Measurements from ENCODE around the gene TRIM2.
"Not testable (repeated sequence)": the region's sequence is repeated elsewhere in the genome, so short reads cannot be mapped to it uniquely, and the experiment has no call there.

The TRIM2 gene

DNA sequence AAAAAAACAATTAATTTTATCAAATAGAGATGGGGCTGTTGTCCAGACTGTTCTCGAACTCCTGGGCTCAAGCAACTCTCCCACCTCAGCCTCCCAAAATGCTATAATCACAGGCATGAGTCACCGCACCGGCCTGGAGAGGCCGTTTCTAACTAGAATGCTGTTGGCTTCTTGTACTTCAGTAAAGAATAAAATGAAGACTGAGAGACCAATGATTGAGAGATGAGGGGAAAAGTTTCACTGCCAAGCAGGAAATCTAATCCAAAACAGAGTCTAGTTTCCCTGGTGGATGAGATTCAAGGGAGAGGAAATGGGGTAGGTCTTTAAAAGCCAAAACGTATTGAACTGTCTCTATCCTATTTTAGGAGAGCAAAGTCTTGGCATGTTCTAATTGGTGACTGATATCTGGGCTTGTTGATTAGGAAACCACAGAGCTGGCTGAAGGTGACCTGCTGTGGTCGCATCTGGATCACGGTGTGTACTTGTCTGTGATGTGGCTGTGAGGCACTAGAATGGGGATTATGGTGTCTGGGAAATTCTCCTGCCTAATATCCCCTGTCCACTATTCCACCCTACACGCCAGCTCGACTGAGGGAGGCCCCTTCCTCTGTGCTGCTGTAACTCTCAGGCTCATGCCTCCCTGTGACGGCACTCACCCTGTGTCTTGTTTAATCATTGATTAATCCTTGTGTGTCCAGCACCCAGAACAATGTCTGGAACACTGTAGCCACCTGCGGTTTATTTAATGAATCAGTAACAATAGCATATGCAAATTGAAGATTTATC, 15.0 kb upstream of the TRIM2 start:
- DNase-seq: no peak

DNA sequence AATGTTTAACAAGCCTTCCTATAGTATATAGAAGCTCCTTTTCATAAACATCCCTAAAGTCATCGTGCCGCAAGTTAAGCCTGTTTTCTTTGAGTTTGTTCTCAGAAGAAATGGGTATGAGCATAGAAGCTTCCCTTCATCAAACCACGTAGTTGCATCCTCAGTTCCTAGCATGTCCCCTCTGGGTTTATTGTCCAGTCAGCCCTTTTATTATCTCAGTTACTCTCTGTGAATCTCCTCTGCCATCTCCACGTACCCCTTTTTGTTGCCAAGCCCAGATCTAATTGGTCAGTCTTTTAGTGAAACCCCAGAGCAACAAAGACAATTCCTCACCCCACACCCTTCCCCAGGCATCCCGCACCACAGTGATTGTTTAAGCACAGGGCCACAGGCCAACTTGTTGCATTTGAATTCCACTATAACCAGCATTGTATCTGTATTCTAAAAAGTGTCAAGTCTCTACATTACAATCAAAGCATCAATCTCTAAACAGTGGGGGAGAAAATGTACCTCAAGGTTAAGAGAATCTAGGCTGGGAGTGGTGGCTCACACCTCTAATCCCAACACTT, 12.4 kb upstream of the TRIM2 start:
- no peak for DNase-seq

DNA sequence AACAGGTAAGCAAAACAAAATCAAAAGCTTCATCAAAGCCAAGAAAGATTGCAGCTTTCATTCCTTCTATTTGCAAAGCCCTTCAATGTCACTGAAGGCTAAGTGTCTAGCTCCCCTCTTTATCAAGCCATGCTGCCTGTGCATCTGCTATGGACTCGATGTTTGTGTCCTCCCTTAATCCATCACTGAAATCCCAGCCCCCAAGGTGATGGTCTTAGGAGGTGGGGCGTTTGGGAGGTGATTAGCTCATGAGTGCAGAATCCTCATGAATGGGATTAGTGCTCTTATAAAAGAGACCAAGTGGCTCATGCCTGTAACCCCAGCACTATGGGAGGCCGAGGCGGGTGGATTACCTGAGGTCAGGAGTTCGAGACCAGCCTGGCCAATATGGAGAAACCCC, 6.9 kb upstream of the TRIM2 start:
- no peak for DNase-seq

DNA sequence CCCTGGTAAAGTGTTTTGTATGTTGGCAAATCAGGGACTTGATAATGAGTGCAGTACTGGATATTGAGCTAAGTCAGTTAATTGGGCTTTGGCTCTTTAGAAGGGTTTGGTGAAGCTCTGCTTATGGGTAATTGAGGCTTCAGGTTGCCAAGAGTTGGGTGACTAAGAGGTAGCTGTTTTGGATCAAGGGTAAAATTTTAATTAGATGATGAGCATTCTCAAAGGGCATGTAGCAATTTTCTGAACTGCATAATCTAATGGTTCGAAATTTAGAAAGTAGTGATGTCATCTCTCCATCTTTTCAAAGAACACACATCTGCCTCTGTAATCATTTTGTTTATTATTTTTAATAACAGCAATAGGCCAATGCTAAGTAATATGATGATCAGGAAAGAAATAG, 5.5 kb upstream of the TRIM2 start:
- DNase-seq: no peak

DNA sequence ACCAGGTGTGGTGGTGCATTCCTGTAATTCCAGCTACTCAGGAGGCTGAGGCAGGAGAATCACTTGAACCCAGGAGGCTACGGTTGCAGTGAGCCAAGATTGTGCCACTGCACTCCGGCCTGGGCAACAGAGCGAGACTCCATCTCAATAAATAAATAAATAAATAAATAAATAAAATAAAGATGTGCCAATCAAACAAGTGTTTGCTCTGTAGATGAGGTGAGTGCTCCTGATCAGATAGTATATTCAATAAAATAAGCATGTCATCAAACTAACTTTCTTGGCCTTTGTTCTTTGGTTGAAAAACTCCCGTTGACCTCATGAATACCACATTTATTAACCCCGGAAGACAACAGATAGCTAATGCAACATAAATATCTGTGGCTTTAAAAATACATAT, 497 bp upstream of the TRIM2 start:
- not testable (repeated sequence) for DNase-seq

DNA sequence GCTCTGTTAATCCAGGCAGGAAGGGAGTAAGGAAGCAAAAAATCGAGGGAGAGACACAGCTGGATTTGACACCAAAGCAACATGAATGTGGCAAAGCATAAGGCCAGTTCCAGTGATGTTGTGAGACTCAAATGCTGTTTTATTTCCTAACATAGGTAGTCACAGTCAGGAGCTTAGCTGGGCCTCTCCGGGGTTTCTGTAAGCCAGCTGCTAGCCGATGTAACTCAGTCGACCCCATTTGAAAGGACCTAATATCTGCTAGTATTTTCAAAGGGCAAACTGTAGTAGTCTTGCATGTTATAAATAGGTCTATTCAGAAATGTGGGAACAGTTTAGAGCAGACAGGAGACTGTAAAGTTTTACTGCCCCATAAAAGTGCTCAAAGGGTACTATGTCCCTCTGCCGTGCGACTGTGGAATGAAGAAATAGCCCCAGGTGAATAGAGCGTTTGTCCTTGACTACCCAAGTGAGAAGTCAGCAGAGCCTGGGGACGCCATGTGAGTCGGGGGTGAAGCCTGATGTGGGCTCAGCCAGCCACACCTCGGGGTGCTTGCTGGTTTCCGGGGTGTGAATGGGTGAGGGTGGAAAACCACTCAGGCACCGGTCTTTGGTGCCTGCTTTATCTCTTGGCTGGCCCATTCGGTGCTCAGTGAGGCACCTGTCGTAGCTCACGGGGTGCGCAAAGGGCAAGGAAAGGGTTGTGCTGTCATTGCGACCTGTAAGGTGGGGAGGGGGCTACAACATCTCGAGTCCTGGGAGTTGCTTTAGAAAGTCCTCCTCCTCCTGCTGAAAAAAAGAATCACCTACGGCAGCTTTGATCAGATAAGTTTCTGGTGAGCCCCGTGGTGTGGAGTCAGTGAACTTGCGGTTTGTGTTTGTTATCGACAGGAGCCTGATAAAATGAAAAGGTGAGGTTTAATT, 745 bp downstream of the TRIM2 start:
- DNase-seq: no peak

DNA sequence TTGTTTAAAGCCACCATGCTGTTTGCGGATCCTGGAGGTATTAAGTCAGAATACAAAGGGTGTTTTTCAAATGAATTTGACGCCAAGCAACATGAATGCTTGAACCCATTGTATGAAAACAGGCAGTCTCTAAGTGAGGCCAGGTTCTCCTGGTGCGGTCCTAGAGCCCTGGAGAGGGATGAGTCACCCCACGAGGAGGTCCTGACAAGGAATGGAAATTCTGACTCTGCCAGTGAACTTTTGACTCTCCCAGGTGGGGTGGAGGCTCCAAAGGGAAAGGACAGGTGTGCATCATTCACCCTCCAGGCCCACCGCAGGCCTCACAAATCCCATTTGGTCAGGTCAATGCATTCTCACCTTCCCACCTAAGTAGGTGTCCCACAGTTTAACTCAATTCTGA, 1.5 kb downstream of the TRIM2 start:
- DNase-seq: no peak

DNA sequence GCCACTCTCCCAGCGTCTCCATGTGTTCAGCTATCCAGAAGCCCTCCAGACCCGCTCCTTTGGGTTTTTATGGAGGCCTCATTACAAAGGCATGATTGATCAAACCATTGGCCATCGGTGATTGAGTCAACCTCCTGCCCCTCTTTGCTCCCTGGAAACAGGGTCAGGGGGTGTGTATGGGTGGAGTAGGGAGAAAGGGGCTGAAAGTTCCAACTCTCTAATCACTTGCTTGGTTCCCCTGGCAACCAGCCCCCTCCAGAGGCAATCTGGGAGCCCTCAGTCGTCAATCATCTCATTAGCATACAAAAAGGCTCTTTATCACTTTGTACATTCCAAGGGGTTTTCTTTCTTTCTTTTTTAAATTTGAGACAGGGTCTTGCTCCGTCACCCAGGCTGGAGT, 2.3 kb downstream of the TRIM2 start:
- no peak for DNase-seq

DNA sequence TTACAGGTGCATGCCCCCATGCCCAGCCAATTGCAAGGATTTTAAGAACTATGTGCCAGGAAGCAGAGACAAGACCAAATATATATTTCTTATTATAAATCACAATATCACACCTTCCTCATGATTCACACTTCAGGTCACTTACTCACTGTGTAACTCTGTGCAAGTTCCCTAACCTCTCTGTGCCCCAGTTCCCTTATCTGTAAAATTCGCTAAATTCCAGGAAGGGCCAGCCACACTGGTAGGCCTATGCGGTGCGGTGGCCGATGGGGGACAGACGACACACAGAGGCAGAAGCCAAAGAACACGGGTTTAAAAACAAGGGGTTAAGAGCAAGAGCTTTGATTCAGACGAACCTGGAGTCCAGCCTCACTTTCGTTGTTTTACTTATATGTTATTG, 2.8 kb downstream of the TRIM2 start:
- DNase-seq: no peak

DNA sequence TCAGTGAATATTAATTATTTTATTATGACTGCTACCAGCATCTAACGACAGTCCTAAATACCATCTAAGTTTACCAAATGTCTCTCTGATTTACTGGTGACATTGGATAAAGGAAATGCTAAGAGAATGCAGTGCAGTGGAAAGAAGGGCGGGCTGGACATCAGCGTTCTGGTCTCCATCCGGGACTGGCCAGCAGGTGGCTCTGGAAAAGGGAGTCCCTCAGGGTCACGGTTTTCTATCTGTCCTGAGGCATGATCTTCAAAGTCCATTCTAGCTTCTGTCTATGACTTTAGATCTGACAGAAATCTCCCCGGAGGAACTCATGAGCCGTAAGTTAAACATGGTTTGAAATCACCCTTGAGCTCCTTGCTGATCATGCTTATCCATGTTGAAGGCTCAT, 3.3 kb downstream of the TRIM2 start:
- DNase-seq: peak in 1 of 2 donors; percentile 40

DNA sequence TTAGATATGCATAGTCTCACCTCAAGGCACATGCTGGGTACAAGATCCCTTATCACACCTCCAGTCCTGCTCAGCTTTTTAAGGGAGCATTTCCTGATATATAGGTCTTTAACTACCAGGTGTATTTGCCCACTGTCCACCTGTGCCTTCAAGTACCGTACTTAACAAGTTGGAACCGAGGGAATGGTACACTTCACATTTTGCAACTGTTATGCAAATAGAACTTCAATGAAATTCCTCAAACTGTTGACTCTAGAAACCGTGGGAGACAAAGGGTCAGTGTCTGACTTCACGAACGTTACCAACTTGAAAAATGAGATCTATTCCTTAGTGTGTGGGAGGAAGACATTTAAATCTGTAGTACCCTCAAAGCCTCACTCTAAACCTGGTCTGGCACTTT, 5.2 kb downstream of the TRIM2 start:
- no peak for DNase-seq

DNA sequence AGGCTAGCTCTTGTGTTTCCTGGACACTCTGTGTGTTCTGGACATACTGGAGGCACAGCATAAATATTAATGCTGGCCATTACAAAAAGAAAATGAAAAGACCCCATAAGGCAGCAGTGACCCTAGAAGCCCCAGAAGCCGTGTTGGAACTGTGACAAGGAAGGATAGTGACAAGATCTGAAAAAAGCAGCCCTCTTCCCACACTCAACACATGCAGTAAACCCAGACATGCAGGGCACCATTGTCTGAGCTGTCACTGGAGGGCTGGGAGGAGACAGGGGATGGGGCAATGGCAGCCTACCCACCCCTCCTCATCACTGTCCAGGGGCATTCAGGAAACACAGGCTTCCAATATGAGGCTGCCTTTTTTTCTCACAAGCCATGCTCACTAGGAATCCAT, 6.5 kb downstream of the TRIM2 start:
- no peak for DNase-seq

DNA sequence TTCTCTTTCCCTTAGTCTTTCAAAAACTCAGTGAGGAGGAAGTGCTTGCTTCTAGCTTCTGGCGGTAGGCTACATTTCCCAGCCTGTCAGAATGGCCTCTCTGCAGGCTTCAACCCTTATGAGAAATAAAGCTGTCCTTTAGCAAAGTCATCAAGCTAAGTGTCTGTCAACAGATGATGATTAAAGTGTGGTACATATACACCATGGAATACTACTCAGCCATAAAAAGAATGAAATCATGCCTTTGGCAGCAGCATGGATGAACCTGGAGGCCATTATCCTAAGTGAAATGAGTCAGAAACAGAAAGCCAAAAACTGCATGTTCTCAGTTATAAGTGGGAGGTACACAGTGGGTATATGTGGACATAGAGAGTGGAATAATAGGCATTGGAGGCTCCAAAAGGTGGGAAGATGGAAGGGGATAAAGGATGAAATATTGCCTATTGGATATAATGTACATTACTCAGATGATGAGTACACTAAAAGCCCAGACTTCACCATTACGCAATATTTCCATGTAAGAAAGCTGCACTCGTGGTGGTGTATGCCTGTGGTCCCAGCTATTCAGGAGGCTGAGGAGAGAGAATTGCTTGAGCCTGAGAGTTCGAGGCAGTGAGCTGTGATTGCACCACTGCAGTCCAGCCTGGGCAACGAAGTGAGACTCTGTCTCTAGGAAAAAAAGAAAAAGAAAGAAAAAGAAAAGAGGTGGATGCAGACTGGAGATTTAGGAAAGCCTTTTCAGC, 7.9 kb downstream of the TRIM2 start:
- peak in 1 of 2 donors; percentile 16 for DNase-seq

DNA sequence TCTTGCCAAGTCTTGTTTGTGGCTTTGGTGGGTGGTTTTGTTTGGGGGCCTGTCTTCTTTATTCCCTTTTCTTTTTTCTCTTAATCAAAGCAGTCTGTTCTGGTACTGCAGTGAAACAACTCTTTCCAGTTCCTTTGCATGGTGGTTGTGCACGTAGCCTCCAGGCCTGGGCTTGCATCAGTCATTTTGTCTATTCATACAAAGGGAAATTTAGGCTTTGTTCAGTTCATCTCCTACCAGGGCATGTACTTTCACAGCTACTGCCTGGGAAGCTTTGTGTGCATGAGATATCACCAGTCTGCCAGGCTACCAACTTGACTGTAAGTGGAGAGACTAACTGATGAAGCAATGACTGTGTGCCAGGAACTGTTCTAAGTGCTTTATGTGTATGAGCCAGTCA, 8.5 kb downstream of the TRIM2 start:
- DNase-seq: no peak

DNA sequence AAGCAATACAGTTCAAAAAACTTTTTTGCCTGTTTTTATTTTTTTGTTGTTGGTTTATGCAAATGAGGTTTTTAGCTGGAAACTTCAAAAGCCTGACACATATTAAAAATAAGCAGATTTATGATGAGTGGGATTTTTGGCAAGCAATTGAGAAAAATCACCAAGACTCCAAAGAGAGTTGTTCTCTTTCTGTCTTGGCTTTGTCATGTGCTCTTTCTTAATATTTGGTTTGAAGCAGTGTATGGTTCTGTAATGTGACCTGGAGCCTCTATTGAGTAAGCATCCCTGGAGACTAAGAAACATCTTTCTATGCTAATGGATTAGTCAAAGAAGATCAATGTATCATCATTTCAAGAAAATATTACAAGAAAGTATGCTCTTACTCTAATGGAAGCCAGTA, 11.7 kb downstream of the TRIM2 start:
- peak; percentile 38 to 45 for DNase-seq

DNA sequence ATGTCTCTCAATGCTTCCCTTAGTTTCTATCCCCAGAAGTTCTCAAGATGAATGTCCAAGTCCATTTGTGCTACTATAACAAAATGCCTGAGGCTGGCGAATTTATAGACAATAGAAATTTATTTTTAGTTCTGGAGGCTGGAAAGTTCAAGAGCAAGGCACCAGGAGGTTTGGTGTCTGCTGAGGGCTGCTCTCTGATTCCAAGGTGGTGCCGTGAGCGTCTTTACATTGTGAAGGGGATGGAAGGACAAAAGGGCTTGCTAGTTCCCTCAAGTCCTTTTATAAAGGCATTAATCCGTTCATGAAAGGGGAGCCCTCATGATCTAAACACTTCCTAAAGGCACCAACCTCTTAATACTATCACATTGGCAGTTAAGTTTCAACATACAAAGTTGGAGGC, 12.3 kb downstream of the TRIM2 start:
- DNase-seq: no peak

DNA sequence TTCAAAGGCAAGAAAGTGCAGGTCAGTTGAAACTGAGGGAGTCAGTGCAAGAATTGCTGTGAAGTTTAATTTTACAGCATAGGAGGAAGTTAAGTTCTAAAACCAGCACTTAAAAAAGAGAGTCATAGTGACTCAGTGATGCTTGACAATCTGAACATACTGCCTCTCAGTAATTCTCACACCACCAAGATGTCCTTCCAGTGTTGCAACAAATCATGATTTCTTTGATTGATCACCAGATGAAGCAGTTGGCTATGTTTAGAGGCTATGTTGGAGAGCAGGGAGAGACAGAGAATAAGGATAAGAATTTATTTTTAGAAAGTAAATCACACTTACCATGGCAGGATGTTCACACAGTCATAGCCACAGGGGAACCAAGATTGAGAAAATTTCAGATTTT, 13.2 kb downstream of the TRIM2 start:
- peak; percentile 40 to 43 for DNase-seq

DNA sequence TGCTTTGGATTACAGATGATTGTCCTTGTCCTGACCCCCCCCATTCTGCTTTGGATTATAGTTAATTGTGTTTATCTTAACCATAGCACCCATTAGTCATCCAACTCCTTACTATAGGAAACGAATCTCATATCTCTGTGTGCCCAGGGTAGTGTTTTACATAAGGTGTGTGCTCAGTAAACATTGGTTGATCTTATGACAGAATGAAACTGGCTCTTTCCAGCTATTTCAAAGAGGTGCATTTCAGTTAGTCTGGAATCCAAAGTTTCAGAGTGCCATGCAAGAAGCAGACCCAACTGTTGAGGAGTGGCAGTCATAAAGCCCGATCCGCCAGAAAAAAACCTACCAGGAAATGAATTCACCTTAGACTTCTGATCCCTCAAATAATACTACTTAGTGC, 14.7 kb downstream of the TRIM2 start:
- DNase-seq: no peak

DNA sequence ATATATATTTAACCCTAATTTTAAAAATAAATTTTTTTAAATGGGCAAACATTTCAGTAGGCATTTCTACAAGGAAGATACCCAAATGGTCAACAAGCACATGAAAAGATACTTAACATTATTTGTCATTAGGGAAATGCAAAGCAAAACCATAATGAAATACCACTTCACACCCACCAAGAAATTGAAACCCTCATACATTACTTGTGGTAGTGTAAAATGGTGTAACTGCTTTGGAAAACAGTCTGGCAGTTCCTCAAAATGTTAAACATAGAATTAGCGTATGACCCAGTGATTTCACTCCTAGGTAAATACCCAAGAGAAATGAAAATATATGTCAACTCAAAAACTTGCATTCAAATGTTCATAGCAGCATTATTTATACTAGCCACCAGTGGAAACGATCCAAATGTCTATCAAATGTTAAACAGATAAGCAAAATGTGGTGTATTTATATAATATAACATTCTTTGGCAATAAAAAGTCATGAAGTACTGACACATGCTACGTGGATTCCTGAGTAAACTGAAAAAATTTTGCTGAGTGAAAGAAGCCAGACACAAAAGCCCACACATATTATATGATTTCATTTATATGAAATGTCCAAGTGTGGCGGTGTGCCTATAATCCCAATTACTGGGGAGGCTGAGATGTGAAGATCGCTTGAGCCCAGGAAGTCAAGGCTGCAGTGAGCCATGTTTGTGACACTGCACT, 16.6 kb downstream of the TRIM2 start:
- DNase-seq: peak; percentile 60 to 61

DNA sequence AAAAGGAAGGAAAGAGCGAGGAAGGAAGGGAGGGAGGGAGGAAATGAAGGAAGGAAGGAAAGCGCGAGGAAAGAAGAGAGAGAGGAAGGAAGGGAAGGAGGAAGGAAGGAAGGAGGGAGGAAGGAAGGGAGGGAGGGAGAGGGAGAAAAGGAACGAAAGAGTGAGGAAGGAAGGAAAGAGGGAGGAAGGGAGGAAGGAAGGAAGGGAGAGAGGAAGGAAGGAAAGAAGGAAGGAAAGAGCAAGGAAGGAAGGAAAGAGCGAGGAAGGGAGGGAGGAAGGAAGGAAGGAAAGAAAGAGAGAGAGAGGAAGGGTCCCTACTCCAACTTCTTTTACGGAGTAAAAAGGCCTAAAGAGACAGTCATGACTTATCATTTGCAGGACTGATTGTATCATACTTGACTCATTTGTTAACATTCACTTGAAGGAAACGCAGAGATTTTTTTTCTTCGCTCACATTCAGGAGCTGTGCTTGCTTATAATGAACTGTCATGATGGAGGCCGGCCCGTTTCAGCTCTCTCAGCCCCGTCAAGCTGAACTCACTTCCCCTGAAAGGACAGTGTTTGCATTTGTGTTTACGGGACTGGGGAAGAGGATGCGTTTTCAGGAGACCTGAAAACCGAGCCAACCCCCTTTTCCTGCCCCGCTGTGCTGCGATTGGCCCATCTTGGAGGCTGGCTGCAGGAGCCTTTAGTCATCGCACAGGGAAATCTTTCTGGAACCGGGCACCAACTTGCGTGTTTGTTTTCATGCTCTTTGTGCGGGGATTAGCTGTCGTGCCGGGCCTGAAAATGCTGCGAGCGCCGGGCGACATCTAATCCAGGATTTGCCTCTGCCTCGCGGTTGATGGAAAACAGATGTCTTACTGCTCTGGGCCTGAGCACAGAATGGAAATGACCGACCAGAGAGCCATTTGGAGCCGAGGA, 17.8 kb downstream of the TRIM2 start:
- DNase-seq: peak; percentile 18 to 32

All from inflammatory macrophage (primary cell).